Testis (tissue), 2 donors: Measurements from ENCODE around the gene PKIG.

ENCODE experiments used
- CTCF ChIP-seq, 3 experiments: fragments of 450-650 bp in 2 of 3; fragments of 200-600 bp in 1 of 3; sonication (generic) in 1 of 3; IDR thresholded peaks; one replicate each; pipeline ENCODE4 v1.5.1; 2016 to 2019; ENCODE audit warnings: antibody characterized with exemption in 3 of 3, mild to moderate bottlenecking in 2 of 3, moderate library complexity in 1 of 3
- POLR2A ChIP-seq: fragments of 450-650 bp; IDR thresholded peaks from one replicate; pipeline ENCODE4 v1.6.1; 2017; ENCODE audit warnings: antibody characterized with exemption, mild to moderate bottlenecking, moderate library complexity

GRCh38 chr20:44579313-44580081 is 2.9 kb upstream of the PKIG start:
- TF ChIP-seq CTCF (IDR thresholded peaks at IDR 0.05) (no peak), POLR2A (no peak)
